ENCODE data around the gene IFI44L.

IFI44L gene

GRCh38 chr1:78678324-78678723 is 58.1 kb downstream of the IFI44L start:
- no peak for DNase-seq (ENCODE audit: low read depth)
- no peak overlapping the region for H3K4me3 ChIP-seq (ENCODE audit: low read depth, low read length)

GRCh38 chr1:78681265-78681664 is 61.0 kb downstream of the IFI44L start:
- DNase-seq (ENCODE audit: low read depth), result no peak
- H3K4me3 ChIP-seq (ENCODE audit: low read depth, low read length), result no peak overlapping the region

- DNase-seq (ENCODE audit: low read depth), result no peak
- H3K4me3 ChIP-seq (ENCODE audit: low read depth, low read length), result no peak overlapping the region
These were observed 62.2 kb downstream of the IFI44L start for GRCh38 chr1:78682496-78682895.

- DNase-seq (ENCODE audit: low read depth), result no peak
- no peak overlapping the region for H3K4me3 ChIP-seq (ENCODE audit: low read depth, low read length)
These were observed 62.8 kb downstream of the IFI44L start for GRCh38 chr1:78683079-78683478.

GRCh38 chr1:78687315-78687714 is 67.1 kb downstream of the IFI44L start:
- no peak for DNase-seq (ENCODE audit: low read depth)
- H3K4me3 ChIP-seq (ENCODE audit: low read depth, low read length), result no peak overlapping the region

- no peak for DNase-seq (ENCODE audit: low read depth)
- no peak overlapping the region for H3K4me3 ChIP-seq (ENCODE audit: low read depth, low read length)
These were observed 67.7 kb downstream of the IFI44L start for GRCh38 chr1:78687914-78688313.

GRCh38 chr1:78688697-78689096 is 68.4 kb downstream of the IFI44L start:
- H3K4me3 ChIP-seq (ENCODE audit: low read depth, low read length), result no peak overlapping the region
- peak; percentile 40 for DNase-seq (ENCODE audit: low read depth)

- DNase-seq (ENCODE audit: low read depth), result no peak
- no peak overlapping the region for H3K4me3 ChIP-seq (ENCODE audit: low read depth, low read length)
These were observed 70.3 kb downstream of the IFI44L start for GRCh38 chr1:78690516-78690915.

GRCh38 chr1:78691995-78692747 is 71.9 kb downstream of the IFI44L start:
- no peak for DNase-seq (ENCODE audit: low read depth)
- H3K4me3 ChIP-seq (ENCODE audit: low read depth, low read length), result no peak overlapping the region

Data from skeletal muscle cell (primary cell).